H1 (cell line): Measurements from ENCODE around the gene TFAP2A. TPM values are rescaled to one million over a fixed set of nuclear protein-coding genes. Genes with fewer than 3 reads are reported as not detected.

Experiments used
- CTCF ChIA-PET: fragments of 300-600 bp; sonication (Branson Sonifier 250); formaldehyde crosslinking; loops from one replicate; lab custom pipeline; 2021; ENCODE audit not compliant: partially characterized antibody; lab: Charles Lee
- POLR2A ChIA-PET: fragments of 300-600 bp; sonication (Branson Sonifier 250); formaldehyde crosslinking; loops from one replicate; lab custom pipeline; 2021; ENCODE audit warnings: inconsistent platforms; ENCODE audit not compliant: partially characterized antibody; lab: Charles Lee
- DNase-seq, 2 experiments: peaks; one replicate each; pipeline versions ENCODE4 v3.0.0 to v3.0.0-alpha.2; 2010 to 2022; ENCODE audit warnings: low spot score in 2 of 2, low read depth in 1 of 2, mixed read lengths in 1 of 2
- FAIRE-seq: peaks from 2 replicates; lab custom pipeline; 2011; peaks lifted over from hg19 to GRCh38; lab: Jason Lieb, UNC
- H2AFZ ChIP-seq: 2 replicates; pipeline ENCODE4 v1.8.1; 2012; ENCODE audit warnings: low read length, inconsistent platforms
- H2AK5ac ChIP-seq: 2 replicates; pipeline ENCODE4 v1.6.1; 2013; ENCODE audit warnings: low read depth, low read length
- H2BK120ac ChIP-seq: replicated peaks from 2 replicates; pipeline ENCODE3; 2013; ENCODE audit warnings: low read depth, low read length, inconsistent platforms
- H2BK12ac ChIP-seq: 2 replicates; pipeline ENCODE4 v1.6.1; 2013; ENCODE audit warnings: low read depth, low read length
- H2BK15ac ChIP-seq: 2 replicates; pipeline ENCODE4 v1.6.1; 2013; ENCODE audit warnings: low read length
- H2BK20ac ChIP-seq: 2 replicates; pipeline ENCODE4 v1.6.1; 2013; ENCODE audit warnings: low read length
- H2BK5ac ChIP-seq: 2 replicates; pipeline ENCODE4 v1.6.1; 2013; ENCODE audit warnings: low read depth, low read length
- H3K14ac ChIP-seq: 2 replicates; pipeline ENCODE4 v1.6.1; 2013; ENCODE audit warnings: inconsistent platforms; ENCODE audit not compliant: insufficient read length
- H3K18ac ChIP-seq: 2 replicates; pipeline ENCODE4 v1.6.1; 2013; ENCODE audit warnings: low read length; ENCODE audit errors: extremely low read depth
- H3K23ac ChIP-seq: 2 replicates; pipeline ENCODE4 v1.6.1; 2013; ENCODE audit warnings: inconsistent platforms; ENCODE audit not compliant: insufficient read length
- H3K23me2 ChIP-seq: 2 replicates; pipeline ENCODE4 v1.6.1; 2013; ENCODE audit warnings: low read depth, low read length
- H3K27ac ChIP-seq: 2 replicates; pipeline ENCODE4 v1.6.1; 2011; ENCODE audit warnings: low read depth, low read length, inconsistent platforms
- H3K27me3 ChIP-seq, 4 experiments: replicated peaks in 1 of 4; 1 replicate in 1 of 4; 2 replicates in 3 of 4; pipeline versions ENCODE4 v1.6.1 to v1.8.1; 2011 to 2013; ENCODE audit warnings: low read length in 3 of 4, mild to moderate bottlenecking in 3 of 4, inconsistent platforms in 2 of 4, mixed read lengths in 2 of 4, moderate library complexity in 1 of 4; ENCODE audit not compliant: control insufficient read depth in 3 of 4, insufficient read depth in 3 of 4; ENCODE audit errors: extremely low read depth in 1 of 4
- H3K36me3 ChIP-seq, 4 experiments: 2 replicates each; pipeline versions ENCODE4 v1.6.1 to v1.8.1; 2011 to 2013; ENCODE audit warnings: mild to moderate bottlenecking in 4 of 4, low read length in 3 of 4, moderate library complexity in 2 of 4, control low read depth in 1 of 4, inconsistent platforms in 1 of 4; ENCODE audit not compliant: insufficient read depth in 4 of 4, control insufficient read depth in 2 of 4
- H3K4ac ChIP-seq: replicated peaks from 2 replicates; pipeline ENCODE3; 2013; ENCODE audit warnings: low read length, low read depth, mixed read lengths, inconsistent platforms; ENCODE audit not compliant: insufficient read length
- H3K4me1 ChIP-seq, 4 experiments: replicated peaks in 1 of 4; 1 replicate in 1 of 4; 2 replicates in 3 of 4; pipeline versions ENCODE4 v1.6.1 to v1.8.1; 2011 to 2013; ENCODE audit warnings: low read length in 3 of 4, inconsistent platforms in 2 of 4, mixed read lengths in 1 of 4; ENCODE audit not compliant: insufficient read depth in 4 of 4, control insufficient read depth in 3 of 4
- H3K4me2 ChIP-seq, 2 experiments: 2 replicates each; pipeline versions ENCODE4 v1.6.1 to v1.8.1; 2011 to 2013; ENCODE audit warnings: low read depth in 2 of 2, low read length in 2 of 2, control low read depth in 1 of 2, inconsistent platforms in 1 of 2, mild to moderate bottlenecking in 1 of 2; ENCODE audit not compliant: insufficient read depth in 1 of 2
- H3K4me3 ChIP-seq, 4 experiments: fragments of 200-600, 300-600 bp in 1 of 4; sonication (generic), shearing (Covaris generic), sonication (Bioruptor Twin) in 1 of 4; 2 replicates each; pipeline versions ENCODE4 v1.5.1 to v1.8.1; 2011 to 2016; ENCODE audit warnings: low read length in 4 of 4, low read depth in 3 of 4, control low read depth in 2 of 4, inconsistent platforms in 2 of 4, mild to moderate bottlenecking in 2 of 4, mixed read lengths in 1 of 4, moderate library complexity in 1 of 4; ENCODE audit not compliant: insufficient read depth in 2 of 4; ENCODE audit errors: extremely low read depth in 1 of 4
- H3K56ac ChIP-seq: replicated peaks from 2 replicates; pipeline ENCODE3; 2013; ENCODE audit warnings: low read depth, mild to moderate bottlenecking, mixed read lengths, low read length, inconsistent platforms; ENCODE audit not compliant: insufficient read length
- H3K79me1 ChIP-seq: 2 replicates; pipeline ENCODE4 v1.6.1; 2013; ENCODE audit warnings: low read depth, low read length, control low read depth
- H3K79me2 ChIP-seq, 2 experiments: 2 replicates each; pipeline versions ENCODE4 v1.6.1 to v1.8.1; 2012 to 2013; ENCODE audit warnings: low read length in 2 of 2, mild to moderate bottlenecking in 2 of 2, inconsistent platforms in 1 of 2; ENCODE audit not compliant: insufficient read depth in 2 of 2, control insufficient read depth in 1 of 2
- H3K9ac ChIP-seq, 4 experiments: replicated peaks in 1 of 4; 1 replicate in 1 of 4; 2 replicates in 3 of 4; pipeline versions ENCODE4 v1.6.1 to v1.8.1; 2011 to 2013; ENCODE audit warnings: low read depth in 3 of 4, low read length in 3 of 4, control low read depth in 2 of 4, mild to moderate bottlenecking in 2 of 4, moderate library complexity in 2 of 4, inconsistent platforms in 1 of 4; ENCODE audit errors: extremely low read depth in 1 of 4
- H3K9me3 ChIP-seq, 2 experiments: 2 replicates each; pipeline versions ENCODE4 v1.6.1 to v1.8.1; 2012 to 2013; ENCODE audit warnings: mild to moderate bottlenecking in 2 of 2, moderate library complexity in 2 of 2, control low read depth in 1 of 2, inconsistent platforms in 1 of 2, low read depth in 1 of 2, low read length in 1 of 2, mixed read lengths in 1 of 2; ENCODE audit not compliant: insufficient read depth in 2 of 2
- H4K20me1 ChIP-seq, 2 experiments: replicated peaks in 1 of 2; 2 replicates each; pipeline versions ENCODE3 to v1.8.1; 2011 to 2013; ENCODE audit warnings: inconsistent platforms in 2 of 2, low read length in 2 of 2, mild to moderate bottlenecking in 1 of 2; ENCODE audit not compliant: insufficient read depth in 2 of 2, control insufficient read depth in 1 of 2
- H4K5ac ChIP-seq: 2 replicates; pipeline ENCODE4 v1.6.1; 2013; ENCODE audit warnings: low read length, low read depth, mixed read lengths, inconsistent platforms; ENCODE audit not compliant: insufficient read length
- H4K8ac ChIP-seq: 2 replicates; pipeline ENCODE4 v1.8.0; 2013; ENCODE audit warnings: mild to moderate bottlenecking, moderate library complexity, low read length, inconsistent platforms; ENCODE audit not compliant: insufficient read depth; ENCODE audit errors: extremely low read depth
- H4K91ac ChIP-seq: replicated peaks from 2 replicates; pipeline ENCODE3; 2013; ENCODE audit warnings: low read length, mixed read lengths, inconsistent platforms; ENCODE audit not compliant: insufficient read length
- ASH2L ChIP-seq: fragments of 200-600, 300-600 bp; sonication (generic); IDR thresholded peaks from one replicate; pipeline ENCODE4 v1.7.1; 2017; ENCODE audit warnings: low read length
- EP300 ChIP-seq, 2 experiments: IDR thresholded peaks; 1 replicate in 1 of 2; 2 replicates in 1 of 2; pipeline ENCODE4 v1.6.1; 2011 to 2012; ENCODE audit warnings: low read depth in 2 of 2, low read length in 2 of 2, mild to moderate bottlenecking in 2 of 2, borderline replicate concordance in 1 of 2, inconsistent platforms in 1 of 2, moderate library complexity in 1 of 2
- HDAC2 ChIP-seq, 2 experiments: fragments of 300-600 bp in 1 of 2; sonication (generic) in 1 of 2; IDR thresholded peaks; 2 replicates each; pipeline ENCODE4 v1.6.1; 2011 to 2012; ENCODE audit warnings: low read depth in 2 of 2, low read length in 2 of 2, mild to moderate bottlenecking in 2 of 2, moderate library complexity in 2 of 2, borderline replicate concordance in 1 of 2, inconsistent platforms in 1 of 2
- JUND ChIP-seq: IDR thresholded peaks from 2 replicates; pipeline ENCODE4 v1.6.1; 2011; ENCODE audit warnings: mild to moderate bottlenecking, improper control_type of control experiment, low read length
- WGBS, 2 experiments: shearing (Covaris generic) in 1 of 2; methylation state at CpG; one replicate each; pipeline versions ENCODE4 v1.1.6 to v1.1.7; 2013 to 2015; ENCODE audit warnings: low lambda C conversion rate in 2 of 2, mixed read lengths in 2 of 2, inconsistent platforms in 1 of 2, low coverage in 1 of 2, missing lambda C conversion rate in 1 of 2; ENCODE audit not compliant: insufficient replicate concordance in 2 of 2, insufficient coverage in 1 of 2, insufficient read length in 1 of 2; ENCODE audit errors: extremely low coverage in 1 of 2, missing lambda C conversion rate in 1 of 2; 5-methylcytosine and 5-hydroxymethylcytosine counted together
- polyA plus RNA-seq, 7 experiments: library from polyadenylated mRNA; depleted of rRNA in 3 of 7; stranded (reverse) in 5 of 7; unstranded in 2 of 7; fragments of >200 nt in 5 of 7; fragments of 200-250 nt in 2 of 7; gene quantifications; 1 replicate in 5 of 7; 2 replicates in 1 of 7; 4 replicates in 1 of 7; pipeline versions ENCODE4 v1.2.1 to v1.2.3, GENCODE V29; 2011 to 2013; ENCODE audit warnings: missing spikeins in 2 of 7, mixed read lengths in 2 of 7
- total RNA-seq: library from RNA; stranded (reverse); fragmentation: NEBNext Ultra II Directional; extraction: Animal tissue kit (Norgen Biotek cat#: 25700); gene quantifications from 2 replicates; pipeline ENCODE4 v1.2.1, GENCODE V29; 2021

Gene TFAP2A
- total and polyA plus RNA-seq, 2 of the 8 experiments (the other 6 are each of a cell fraction or from before 2014, with no cell fraction given), result 0.23 TPM; not detected in 1

- Histone ChIP-seq H2BK15ac (no peak overlapping the region), H2AK5ac (no peak overlapping the region), H2BK20ac (no peak overlapping the region), H3K9me3 (no peaks in the 10 kb centered on the region), H3K27me3 (no peaks in the 10 kb centered on the region), H3K56ac (no peak overlapping the region), H3K18ac (no peak overlapping the region), H2AFZ (no peak overlapping the region), H4K91ac (no peak overlapping the region), H3K27ac (no peak overlapping the region), H3K14ac (no peak overlapping the region), H2BK12ac (no peak overlapping the region), H3K9ac (no peak overlapping the region), H4K8ac (no peak overlapping the region), H3K4me1 (no peaks in the 10 kb centered on the region), H4K5ac (no peak overlapping the region), H3K79me2 (no peaks in the 10 kb centered on the region), H3K79me1 (no peaks in the 10 kb centered on the region), H3K4ac (no peak overlapping the region), H4K20me1 (no peaks in the 10 kb centered on the region), H3K4me2 (no peak overlapping the region), H3K4me3 (no peak overlapping the region), H3K23me2 (no peaks in the 10 kb centered on the region), H3K23ac (no peak overlapping the region), H2BK120ac (no peak overlapping the region), H3K36me3 (no peaks in the 10 kb centered on the region), H2BK5ac (no peak overlapping the region)
- CTCF ChIA-PET, result interaction anchor here (1.5 kb wide), 1 partner anchor 107 kb away, joined by 5 read pairs; no protein-coding TSS in a partner anchor
- FAIRE-seq (no peak), DNase-seq (no peak)
- WGBS, 2 experiments, result 85% methylated on average over 4 of the region's 4 CpGs; no CpG with 5 or more reads in 1 of the 2 experiments
- POLR2A ChIA-PET, result no interaction called here
- TF ChIP-seq HDAC2 (IDR thresholded peaks at IDR 0.05; ENCODE audit: borderline replicate concordance in 1 of 2, low read depth in 2 of 2, low read length in 2 of 2) (no peak), EP300 (IDR thresholded peaks at IDR 0.05; ENCODE audit: borderline replicate concordance in 1 of 2, low read depth in 2 of 2, low read length in 2 of 2) (no peak), ASH2L (no peak), JUND (no peak)
These were observed 53.4 kb downstream of the TFAP2A start for GRCh38 chr6:10361428-10361827.
